ENCODE measurements around the gene UPK1B.

DNA sequence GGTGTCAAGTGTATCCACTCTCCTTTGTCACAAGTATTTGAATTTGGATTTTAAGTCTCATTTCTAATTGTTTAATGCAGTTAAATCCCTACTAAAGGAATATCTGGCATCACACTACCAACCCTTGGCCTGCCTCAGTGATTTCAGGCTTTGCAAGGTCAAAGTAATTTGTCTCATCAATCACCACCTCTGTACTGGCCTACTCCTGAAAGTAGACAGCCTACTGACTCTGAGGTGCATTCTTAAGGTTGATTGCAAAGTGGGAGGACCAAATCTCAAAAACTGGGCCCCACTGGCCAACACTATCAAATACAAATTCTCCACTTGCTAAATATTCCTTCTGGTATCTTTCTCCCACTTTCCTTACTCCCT is 28.3 kb upstream of the UPK1B start:
- TF ChIP-seq, protein P1, sequence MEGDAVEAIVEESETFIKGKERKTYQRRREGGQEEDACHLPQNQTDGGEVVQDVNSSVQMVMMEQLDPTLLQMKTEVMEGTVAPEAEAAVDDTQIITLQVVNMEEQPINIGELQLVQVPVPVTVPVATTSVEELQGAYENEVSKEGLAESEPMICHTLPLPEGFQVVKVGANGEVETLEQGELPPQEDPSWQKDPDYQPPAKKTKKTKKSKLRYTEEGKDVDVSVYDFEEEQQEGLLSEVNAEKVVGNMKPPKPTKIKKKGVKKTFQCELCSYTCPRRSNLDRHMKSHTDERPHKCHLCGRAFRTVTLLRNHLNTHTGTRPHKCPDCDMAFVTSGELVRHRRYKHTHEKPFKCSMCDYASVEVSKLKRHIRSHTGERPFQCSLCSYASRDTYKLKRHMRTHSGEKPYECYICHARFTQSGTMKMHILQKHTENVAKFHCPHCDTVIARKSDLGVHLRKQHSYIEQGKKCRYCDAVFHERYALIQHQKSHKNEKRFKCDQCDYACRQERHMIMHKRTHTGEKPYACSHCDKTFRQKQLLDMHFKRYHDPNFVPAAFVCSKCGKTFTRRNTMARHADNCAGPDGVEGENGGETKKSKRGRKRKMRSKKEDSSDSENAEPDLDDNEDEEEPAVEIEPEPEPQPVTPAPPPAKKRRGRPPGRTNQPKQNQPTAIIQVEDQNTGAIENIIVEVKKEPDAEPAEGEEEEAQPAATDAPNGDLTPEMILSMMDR (IDR thresholded peaks at IDR 0.05; ENCODE audit: extremely low read depth in 1 of 2, insufficient read depth in 1 of 2, low read depth in 1 of 2, low read length in 2 of 2) = no peak
- TF ChIP-seq GATA2 (IDR thresholded peaks at IDR 0.05; ENCODE audit: insufficient read depth, insufficient read length, low read depth, low read length) (no peak), POLR2A (IDR thresholded peaks at IDR 0.05; ENCODE audit: low read depth, low read length) (no peak), EZH2 (IDR thresholded peaks at IDR 0.05; ENCODE audit: borderline replicate concordance, low read depth, low read length, severe bottlenecking) (no peak), JUN (IDR thresholded peaks at IDR 0.05; ENCODE audit: borderline replicate concordance, insufficient read depth, insufficient read length, low read depth) (no peak), MAX (IDR thresholded peaks at IDR 0.05; ENCODE audit: insufficient read depth, insufficient read length) (no peak)
